H9 (cell line): Measurements from ENCODE around the gene ELMOD2. TPM values are rescaled to one million over a fixed set of nuclear protein-coding genes. Genes with fewer than 3 reads are reported as not detected.

Source experiments
- DNase-seq: peaks from one replicate; pipeline ENCODE4 v3.0.0-alpha.2; 2017
- H2AFZ ChIP-seq: one replicate; pipeline ENCODE4 v1.6.1; 2013; ENCODE audit warnings: mild to moderate bottlenecking, low read length, control low read depth, moderate library complexity
- H2AK5ac ChIP-seq: 2 replicates; pipeline ENCODE4 v1.6.1; 2013; ENCODE audit warnings: low read length, control low read depth, mixed read lengths; ENCODE audit not compliant: insufficient read length
- H2BK120ac ChIP-seq: one replicate; pipeline ENCODE4 v1.6.1; 2013; ENCODE audit warnings: low read depth, mild to moderate bottlenecking, low read length, control low read depth, inconsistent platforms; ENCODE audit not compliant: poor library complexity, severe bottlenecking
- H2BK12ac ChIP-seq: 2 replicates; pipeline ENCODE4 v1.6.1; 2013; ENCODE audit warnings: low read length, control low read depth, mixed read lengths, low read depth; ENCODE audit not compliant: insufficient read length
- H2BK15ac ChIP-seq: 2 replicates; pipeline ENCODE4 v1.6.1; 2013; ENCODE audit warnings: low read depth, low read length, control low read depth
- H2BK20ac ChIP-seq: one replicate; pipeline ENCODE4 v1.6.1; 2013; ENCODE audit warnings: low read depth, mild to moderate bottlenecking, low read length, control low read depth, inconsistent platforms; ENCODE audit not compliant: poor library complexity, severe bottlenecking
- H2BK5ac ChIP-seq: 2 replicates; pipeline ENCODE4 v1.6.1; 2013; ENCODE audit warnings: low read length, control low read depth, mixed read lengths; ENCODE audit not compliant: insufficient read length
- H3K14ac ChIP-seq: 2 replicates; pipeline ENCODE4 v1.6.1; 2013; ENCODE audit warnings: low read length, control low read depth; ENCODE audit not compliant: insufficient read depth
- H3K18ac ChIP-seq: 2 replicates; pipeline ENCODE4 v1.6.1; 2013; ENCODE audit warnings: low read depth, mild to moderate bottlenecking, mixed read lengths, low read length, control low read depth; ENCODE audit not compliant: insufficient read length
- H3K23ac ChIP-seq: 2 replicates; pipeline ENCODE4 v1.6.1; 2013; ENCODE audit warnings: low read length, control low read depth, mixed read lengths, low read depth; ENCODE audit not compliant: insufficient read length
- H3K23me2 ChIP-seq: 2 replicates; pipeline ENCODE4 v1.6.1; 2013; ENCODE audit warnings: low read depth, mild to moderate bottlenecking, mixed read lengths, low read length, control low read depth; ENCODE audit not compliant: insufficient read length, poor library complexity, severe bottlenecking
- H3K27ac ChIP-seq: 2 replicates; pipeline ENCODE4 v1.5.1; 2013; ENCODE audit warnings: low read length, control low read depth, mixed read lengths, low read depth; ENCODE audit not compliant: insufficient read length
- H3K27me3 ChIP-seq: 2 replicates; pipeline ENCODE4 v1.6.1; 2013; ENCODE audit warnings: low read length, control low read depth, inconsistent platforms; ENCODE audit not compliant: insufficient read depth
- H3K4ac ChIP-seq: 2 replicates; pipeline ENCODE4 v1.6.1; 2013; ENCODE audit warnings: low read depth, mild to moderate bottlenecking, control low read depth, inconsistent platforms, low read length, moderate library complexity
- H3K4me1 ChIP-seq: 2 replicates; pipeline ENCODE4 v1.6.1; 2013; ENCODE audit warnings: low read length, control low read depth, inconsistent platforms; ENCODE audit not compliant: insufficient read depth
- H3K4me2 ChIP-seq: 2 replicates; pipeline ENCODE4 v1.6.1; 2013; ENCODE audit warnings: low read length, control low read depth, mixed read lengths; ENCODE audit not compliant: insufficient read length, insufficient read depth
- H3K56ac ChIP-seq: 2 replicates; pipeline ENCODE4 v1.6.1; 2013; ENCODE audit warnings: low read depth, mild to moderate bottlenecking, mixed read lengths, low read length, control low read depth; ENCODE audit not compliant: insufficient read length
- H3K79me1 ChIP-seq: 2 replicates; pipeline ENCODE4 v1.6.1; 2013; ENCODE audit warnings: low read depth, mild to moderate bottlenecking, moderate library complexity, low read length, control low read depth, inconsistent platforms; ENCODE audit not compliant: insufficient read depth, poor library complexity, severe bottlenecking
- H3K79me2 ChIP-seq: 2 replicates; pipeline ENCODE4 v1.6.1; 2013; ENCODE audit warnings: low read length, control low read depth, inconsistent platforms; ENCODE audit not compliant: insufficient read depth
- H3K9ac ChIP-seq: 2 replicates; pipeline ENCODE4 v1.6.1; 2013; ENCODE audit warnings: low read length, control low read depth, mixed read lengths; ENCODE audit not compliant: insufficient read length; ENCODE audit errors: extremely low read depth
- H3K9me3 ChIP-seq: one replicate; pipeline ENCODE4 v1.6.1; 2013; ENCODE audit warnings: low read depth, low read length, inconsistent platforms; ENCODE audit not compliant: control insufficient read depth
- H3T11ph ChIP-seq: one replicate; pipeline ENCODE4 v1.6.1; 2013; ENCODE audit warnings: mild to moderate bottlenecking, low read length, control low read depth, inconsistent platforms
- H4K20me1 ChIP-seq: one replicate; pipeline ENCODE4 v1.6.1; 2013; ENCODE audit not compliant: control insufficient read depth, insufficient read length, insufficient read depth
- H4K5ac ChIP-seq: 2 replicates; pipeline ENCODE4 v1.6.1; 2013; ENCODE audit warnings: low read depth, mild to moderate bottlenecking, mixed read lengths, low read length, control low read depth; ENCODE audit not compliant: insufficient read length
- H4K8ac ChIP-seq: replicated peaks from 2 replicates; pipeline ENCODE4 v1.6.1; 2013; ENCODE audit warnings: low read length, control low read depth, mixed read lengths, low read depth; ENCODE audit not compliant: insufficient read length
- H4K91ac ChIP-seq: 2 replicates; pipeline ENCODE4 v1.6.1; 2013; ENCODE audit warnings: low read depth, mild to moderate bottlenecking, moderate library complexity, mixed read lengths, low read length, control low read depth; ENCODE audit not compliant: insufficient read length
- H3K27ac Mint-ChIP-seq, 3 experiments: 2 replicates in 2 of 3; 3 replicates in 1 of 3; pipeline ENCODE4 v1.8.0; 2020 to 2021; ENCODE audit warnings: mixed read lengths in 3 of 3, mild to moderate bottlenecking in 1 of 3, moderate library complexity in 1 of 3
- H3K27me3 Mint-ChIP-seq: 2 replicates; pipeline ENCODE4 v1.8.0; 2021; ENCODE audit warnings: low read depth, mild to moderate bottlenecking, moderate library complexity, mixed read lengths
- H3K36me3 Mint-ChIP-seq, 3 experiments: 2 replicates in 2 of 3; 3 replicates in 1 of 3; pipeline ENCODE4 v1.8.0; 2020 to 2021; ENCODE audit warnings: low read depth in 3 of 3, mixed read lengths in 3 of 3; ENCODE audit not compliant: insufficient read depth in 1 of 3
- H3K4me1 Mint-ChIP-seq, 2 experiments: 2 replicates each; pipeline ENCODE4 v1.8.0; 2020; ENCODE audit warnings: mixed read lengths in 2 of 2
- H3K4me3 Mint-ChIP-seq, 2 experiments: 2 replicates in 1 of 2; 3 replicates in 1 of 2; pipeline ENCODE4 v1.8.0; 2020 to 2021; ENCODE audit warnings: mild to moderate bottlenecking in 2 of 2, mixed read lengths in 2 of 2, moderate library complexity in 1 of 2
- H3K9me3 Mint-ChIP-seq, 2 experiments: 2 replicates in 1 of 2; 3 replicates in 1 of 2; pipeline ENCODE4 v1.8.0; 2020; ENCODE audit warnings: mild to moderate bottlenecking in 2 of 2, mixed read lengths in 2 of 2, moderate library complexity in 1 of 2
- WGBS: extraction: QIAGEN DNeasy Blood & Tissue Kit; methylation state at CpG from one replicate; pipeline ENCODE4 v1.1.7; 2013; ENCODE audit warnings: missing lambda C conversion rate, low lambda C conversion rate, mixed read lengths; ENCODE audit not compliant: insufficient read length; ENCODE audit errors: extremely low coverage; 5-methylcytosine and 5-hydroxymethylcytosine counted together
- total RNA-seq: library from RNA; stranded (reverse); gene quantifications from 2 replicates; pipeline ENCODE4 v1.2.1, GENCODE V29; 2021
- TF ChIP-seq, protein P1 (sequence below): fragments of 200-600 bp; sonication (generic); conservative IDR thresholded peaks from 3 replicates; pipeline ENCODE4 v1.8.0; 2021; ENCODE audit warnings: antibody characterized with exemption, mild to moderate bottlenecking

ELMOD2 gene
- total RNA-seq, 1 experiment from 2014 or later = 26.3 TPM

DNA sequence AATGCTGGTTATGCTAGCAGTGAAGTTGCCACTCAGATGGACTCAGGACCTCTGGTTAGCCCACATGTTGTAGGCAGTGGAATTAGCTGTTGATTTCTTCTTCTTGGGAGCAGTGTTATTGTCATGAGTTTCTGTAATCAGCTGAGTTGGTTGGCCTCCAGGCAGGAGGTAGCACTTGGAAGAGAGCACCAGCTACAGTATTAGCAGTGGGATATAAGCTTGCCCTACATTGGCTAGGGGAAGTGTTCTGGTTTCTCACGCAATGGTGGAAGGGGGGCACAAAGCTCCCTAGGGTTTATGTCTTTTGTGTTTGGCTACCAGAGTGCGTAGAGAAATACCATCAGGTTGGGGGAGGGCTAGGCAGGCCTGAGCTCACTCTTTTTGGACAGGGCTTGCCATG is 78.7 kb downstream of the ELMOD2 start:
- no peaks in the 10 kb centered on the region for H3K9me3 ChIP-seq

More for the DNA sequence above, 78.7 kb downstream of the ELMOD2 start:
- H3K4me3 Mint-ChIP-seq = no peak overlapping the region
- Histone ChIP-seq H3K23ac (no peak overlapping the region), H4K8ac (no peak overlapping the region), H3K27me3 (no peaks in the 10 kb centered on the region), H4K91ac (no peak overlapping the region), H3K56ac (no peak overlapping the region), H3K23me2 (no peaks in the 10 kb centered on the region), H3K4ac (no peak overlapping the region), H4K5ac (no peak overlapping the region), H3K79me1 (no peaks in the 10 kb centered on the region), H3T11ph (no peak overlapping the region), H3K18ac (no peak overlapping the region), H2AFZ (no peak overlapping the region), H2BK12ac (no peak overlapping the region), H2BK5ac (no peak overlapping the region), H3K27ac (no peak overlapping the region), H4K20me1 (no peaks in the 10 kb centered on the region), H3K9ac (no peak overlapping the region), H2AK5ac (no peak overlapping the region), H2BK120ac (no peak overlapping the region), H3K4me2 (no peak overlapping the region), H3K14ac (no peak overlapping the region), H2BK15ac (no peak overlapping the region), H3K79me2 (no peaks in the 10 kb centered on the region), H2BK20ac (no peak overlapping the region), H3K4me1 (no peaks in the 10 kb centered on the region)
- no CpG with 5 or more reads among the region's 2 CpGs for WGBS
- H3K9me3 Mint-ChIP-seq = no peaks in the 10 kb centered on the region; a peak in 1 of 5 replicates
- DNase-seq = no peak
- no peaks in the 10 kb centered on the region for H3K27me3 Mint-ChIP-seq
- TF ChIP-seq, protein P1, sequence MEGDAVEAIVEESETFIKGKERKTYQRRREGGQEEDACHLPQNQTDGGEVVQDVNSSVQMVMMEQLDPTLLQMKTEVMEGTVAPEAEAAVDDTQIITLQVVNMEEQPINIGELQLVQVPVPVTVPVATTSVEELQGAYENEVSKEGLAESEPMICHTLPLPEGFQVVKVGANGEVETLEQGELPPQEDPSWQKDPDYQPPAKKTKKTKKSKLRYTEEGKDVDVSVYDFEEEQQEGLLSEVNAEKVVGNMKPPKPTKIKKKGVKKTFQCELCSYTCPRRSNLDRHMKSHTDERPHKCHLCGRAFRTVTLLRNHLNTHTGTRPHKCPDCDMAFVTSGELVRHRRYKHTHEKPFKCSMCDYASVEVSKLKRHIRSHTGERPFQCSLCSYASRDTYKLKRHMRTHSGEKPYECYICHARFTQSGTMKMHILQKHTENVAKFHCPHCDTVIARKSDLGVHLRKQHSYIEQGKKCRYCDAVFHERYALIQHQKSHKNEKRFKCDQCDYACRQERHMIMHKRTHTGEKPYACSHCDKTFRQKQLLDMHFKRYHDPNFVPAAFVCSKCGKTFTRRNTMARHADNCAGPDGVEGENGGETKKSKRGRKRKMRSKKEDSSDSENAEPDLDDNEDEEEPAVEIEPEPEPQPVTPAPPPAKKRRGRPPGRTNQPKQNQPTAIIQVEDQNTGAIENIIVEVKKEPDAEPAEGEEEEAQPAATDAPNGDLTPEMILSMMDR = no peak
- no peak overlapping the region; a peak in 1 of 7 replicates for H3K27ac Mint-ChIP-seq
- H3K36me3 Mint-ChIP-seq = no peaks in the 10 kb centered on the region
- H3K4me1 Mint-ChIP-seq = peaks cover 9 to 11% of the 10 kb centered on the region in 2 experiments
